Measurements from ENCODE around the gene CDH23. TPM values are rescaled to one million over a fixed set of nuclear protein-coding genes. Genes with fewer than 3 reads are reported as not detected.
A peak's percentile ranks its signal among the peaks of the same experiment; 100 is the strongest.

Gene CDH23
- total and polyA plus RNA-seq, 9 of the 15 experiments (the other 6 are each of a cell fraction or from before 2014, with no cell fraction given): 0.18 to 1.2 (median 0.47) TPM

DNA sequence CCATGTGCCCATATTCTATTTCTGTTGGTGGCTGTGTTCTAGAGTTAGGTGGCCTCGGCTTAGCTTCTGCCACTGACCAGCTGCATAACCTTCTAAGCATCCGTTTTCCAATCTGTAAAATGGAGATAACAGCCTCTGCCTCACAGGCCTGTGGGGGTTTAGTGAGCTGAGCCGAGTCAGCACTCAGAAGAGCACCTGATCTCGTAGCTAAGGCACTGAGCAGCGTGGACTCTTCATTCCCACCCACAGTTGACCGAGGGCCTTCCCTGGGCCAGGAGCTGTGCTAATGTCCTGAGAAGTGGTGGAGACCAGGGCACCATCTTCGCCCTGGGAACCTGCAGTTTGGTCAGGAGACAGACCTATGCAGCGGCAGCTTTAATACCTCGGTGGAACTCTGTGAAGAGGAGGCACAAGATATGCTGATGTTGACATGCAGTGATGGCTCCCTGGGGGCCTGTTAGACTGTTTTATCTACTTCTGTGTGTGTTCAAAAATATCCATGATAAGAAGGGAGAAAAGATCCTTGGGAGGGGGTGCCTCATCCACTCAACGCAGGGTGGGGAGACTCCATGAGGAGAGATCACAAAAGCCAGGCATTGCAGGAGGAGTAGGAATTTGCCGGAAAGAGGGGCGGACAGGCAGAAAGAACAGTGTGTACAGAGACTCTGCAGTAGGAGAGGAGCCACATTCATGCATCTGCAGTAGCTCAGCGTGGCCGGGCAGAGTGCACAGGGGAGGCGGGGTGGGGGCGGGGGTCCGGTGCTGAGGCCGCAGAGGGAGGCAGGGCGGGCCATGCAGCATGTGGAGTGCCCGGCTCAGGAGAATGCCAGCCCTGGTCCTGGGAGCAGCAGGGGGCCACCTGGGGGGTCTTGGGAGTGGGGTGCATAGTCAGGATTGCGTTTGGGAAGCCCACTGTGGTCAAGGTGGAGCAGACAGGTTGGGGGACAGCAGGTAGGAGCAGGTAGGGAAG, 186.1 kb downstream of the CDH23 start:
- no TSS peak for BruUV-seq (replicated peaks)
- Histone ChIP-seq H3K9me3 (replicated peaks; ENCODE audit: control insufficient read depth, insufficient read depth, low read depth, low read length) (no peaks in the 10 kb centered on the region), H3K4me1 (replicated peaks in 1 of 2; ENCODE audit: control insufficient read depth in 2 of 2, insufficient read depth in 2 of 2, low read length in 2 of 2) (peaks cover 11 to 28% of the 10 kb centered on the region in 2 experiments; a peak in 4 of 5 replicates), H3K4me2 (ENCODE audit: insufficient read depth, low read length) (peak overlapping the region; percentile 44), H3K4me3 (no peak overlapping the region), H2AFZ (ENCODE audit: low read depth, low read length) (peak overlapping the region; percentile 37; the same call in 1 of the 2 replicates), H3K79me2 (ENCODE audit: control insufficient read depth, insufficient read depth, low read length) (no peaks in the 10 kb centered on the region), H3K36me3 (ENCODE audit: control insufficient read depth, insufficient read depth, low read length) (no peaks in the 10 kb centered on the region), H3K9me1 (ENCODE audit: control insufficient read depth, insufficient read depth, low read length) (no peaks in the 10 kb centered on the region), H3K9ac (ENCODE audit: insufficient read depth in 1 of 2, low read depth in 2 of 2, low read length in 2 of 2) (peak overlapping the region; percentile 11 to 70; a peak in 3 of 4 replicates), H3K27ac (ENCODE audit: extremely low read depth, low read depth, low read length) (no peak overlapping the region; the same call in 2 of the 3 replicates), H3K27me3 (ENCODE audit: control insufficient read depth in 2 of 2, insufficient read depth in 2 of 2, low read length in 2 of 2) (peaks cover 0 to 4% of the 10 kb centered on the region in 2 experiments; a peak in 1 of 5 replicates), H4K20me1 (replicated peaks; ENCODE audit: control insufficient read depth, insufficient read depth, low read length) (no peaks in the 10 kb centered on the region)
- ChIA-PET POLR2A (interaction anchor here (0.6 to 1.5 kb wide), 8 partner anchors 8 to 182 kb away, joined by 3 to 5 read pairs (median 4); no protein-coding TSS in a partner anchor), CTCF (ENCODE audit: low intra/inter-chr PET ratio) (no interaction called here)
- in situ Hi-C loops (cut with MboI): no loop called here
- ATAC-seq (peak; percentile 80), DNase-seq (ENCODE audit: extremely low read depth in 1 of 4, low spot score in 3 of 4) (peak; percentile 67 to 86 (median 84)), FAIRE-seq (peak; percentile 90)
- intact Hi-C loops (cut with micrococcal nuclease): no loop called here
- WGBS (ENCODE audit: insufficient coverage, low coverage, missing lambda C conversion rate): 22% methylated on average over 21 of the region's 21 CpGs
- TF ChIP-seq RBM25 (IDR thresholded peaks at IDR 0.05; ENCODE audit: low read depth, low read length, severe bottlenecking) (peak; percentile 58), ZNF274 (IDR thresholded peaks at IDR 0.05; ENCODE audit: borderline replicate concordance, low read depth, low read length) (no peak), ZNF316 (IDR thresholded peaks at IDR 0.05) (peak; percentile 59; the same call in 1 of the 2 replicates), KDM1A (IDR thresholded peaks at IDR 0.05) (peak; percentile 38 to 72; a peak in 3 of 4 replicates), ARID1B (IDR thresholded peaks at IDR 0.05) (peak; percentile 61), GATA2 (CRISPR knock-in tag; IDR thresholded peaks at IDR 0.05) (no peak), PHF8 (IDR thresholded peaks at IDR 0.05; ENCODE audit: borderline replicate concordance, low read length) (no peak), ZBTB7A (IDR thresholded peaks at IDR 0.05; ENCODE audit: borderline replicate concordance, control insufficient read depth, low read depth, low read length) (peak; percentile 45; the same call in 1 of the 2 replicates), DPF2 (IDR thresholded peaks at IDR 0.05) (0 out of 2 replicates have a peak, but pooled peaks have one; percentile 48), CREM (IDR thresholded peaks at IDR 0.05; ENCODE audit: low read depth) (no peak; the same call in 1 of the 2 replicates), YY1 (IDR thresholded peaks at IDR 0.05; ENCODE audit: borderline replicate concordance in 1 of 3, control insufficient read depth in 1 of 3, extremely low read depth in 1 of 3, insufficient read depth in 3 of 3, insufficient read length in 1 of 3, insufficient replicate concordance in 2 of 3, low read depth in 1 of 3, low read length in 2 of 3) (peak in 2 of 3 experiments; percentile 13 to 56), CBFA2T2 (conservative IDR thresholded peaks at IDR 0.05) (peak; percentile 69), TRIM24 (IDR thresholded peaks at IDR 0.05) (peak; percentile 16 to 19; a peak in 1 of 4 replicates), BCOR (IDR thresholded peaks at IDR 0.05) (peak; percentile 49; the same call in 1 of the 2 replicates), POLR2AphosphoS5 (IDR thresholded peaks at IDR 0.05; ENCODE audit: control insufficient read depth, insufficient read depth, low read depth, low read length) (peak; percentile 48; the same call in 1 of the 2 replicates)
- TF ChIP-seq, protein P1, sequence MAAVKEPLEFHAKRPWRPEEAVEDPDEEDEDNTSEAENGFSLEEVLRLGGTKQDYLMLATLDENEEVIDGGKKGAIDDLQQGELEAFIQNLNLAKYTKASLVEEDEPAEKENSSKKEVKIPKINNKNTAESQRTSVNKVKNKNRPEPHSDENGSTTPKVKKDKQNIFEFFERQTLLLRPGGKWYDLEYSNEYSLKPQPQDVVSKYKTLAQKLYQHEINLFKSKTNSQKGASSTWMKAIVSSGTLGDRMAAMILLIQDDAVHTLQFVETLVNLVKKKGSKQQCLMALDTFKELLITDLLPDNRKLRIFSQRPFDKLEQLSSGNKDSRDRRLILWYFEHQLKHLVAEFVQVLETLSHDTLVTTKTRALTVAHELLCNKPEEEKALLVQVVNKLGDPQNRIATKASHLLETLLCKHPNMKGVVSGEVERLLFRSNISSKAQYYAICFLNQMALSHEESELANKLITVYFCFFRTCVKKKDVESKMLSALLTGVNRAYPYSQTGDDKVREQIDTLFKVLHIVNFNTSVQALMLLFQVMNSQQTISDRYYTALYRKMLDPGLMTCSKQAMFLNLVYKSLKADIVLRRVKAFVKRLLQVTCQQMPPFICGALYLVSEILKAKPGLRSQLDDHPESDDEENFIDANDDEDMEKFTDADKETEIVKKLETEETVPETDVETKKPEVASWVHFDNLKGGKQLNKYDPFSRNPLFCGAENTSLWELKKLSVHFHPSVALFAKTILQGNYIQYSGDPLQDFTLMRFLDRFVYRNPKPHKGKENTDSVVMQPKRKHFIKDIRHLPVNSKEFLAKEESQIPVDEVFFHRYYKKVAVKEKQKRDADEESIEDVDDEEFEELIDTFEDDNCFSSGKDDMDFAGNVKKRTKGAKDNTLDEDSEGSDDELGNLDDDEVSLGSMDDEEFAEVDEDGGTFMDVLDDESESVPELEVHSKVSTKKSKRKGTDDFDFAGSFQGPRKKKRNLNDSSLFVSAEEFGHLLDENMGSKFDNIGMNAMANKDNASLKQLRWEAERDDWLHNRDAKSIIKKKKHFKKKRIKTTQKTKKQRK (IDR thresholded peaks at IDR 0.05; ENCODE audit: borderline replicate concordance, low read depth, low read length): no peak
